GM18517 (cell line): ENCODE measurements around the gene PRPF40A.

Experiments used
- ATAC-seq: cut with Tn5 transposase; IDR thresholded peaks from one replicate; pipeline ENCODE4 v1.9.1; 2021; ENCODE audit warnings: mild to moderate bottlenecking, moderate library complexity; ENCODE audit not compliant: unreplicated experiment

PRPF40A gene

GRCh38 chr2:152655880-152656279 is 61.4 kb downstream of the PRPF40A start:
- ATAC-seq: no peak

GRCh38 chr2:152651834-152652233 is 65.4 kb downstream of the PRPF40A start:
- no peak for ATAC-seq

GRCh38 chr2:152650768-152651371 is 66.4 kb downstream of the PRPF40A start:
- ATAC-seq: no peak

DNA sequence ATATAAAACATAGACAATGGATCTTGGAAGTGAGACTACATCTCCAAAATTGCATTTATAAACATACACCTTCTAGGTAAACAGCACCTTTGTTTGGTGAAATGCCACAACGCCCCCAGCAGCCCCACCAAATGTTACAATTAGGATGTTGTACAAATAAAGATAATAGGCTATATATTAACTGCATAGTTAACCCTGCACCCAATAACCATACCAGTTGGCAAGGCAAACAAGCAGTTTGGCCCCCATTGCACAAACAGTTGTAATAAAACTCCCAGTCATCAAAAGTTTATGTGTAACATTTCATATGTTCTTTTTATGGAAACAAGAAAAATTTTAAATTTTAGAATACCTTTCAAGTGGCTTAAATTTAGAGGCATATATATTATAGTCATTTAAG is 67.3 kb downstream of the PRPF40A start:
- ATAC-seq: no peak

DNA sequence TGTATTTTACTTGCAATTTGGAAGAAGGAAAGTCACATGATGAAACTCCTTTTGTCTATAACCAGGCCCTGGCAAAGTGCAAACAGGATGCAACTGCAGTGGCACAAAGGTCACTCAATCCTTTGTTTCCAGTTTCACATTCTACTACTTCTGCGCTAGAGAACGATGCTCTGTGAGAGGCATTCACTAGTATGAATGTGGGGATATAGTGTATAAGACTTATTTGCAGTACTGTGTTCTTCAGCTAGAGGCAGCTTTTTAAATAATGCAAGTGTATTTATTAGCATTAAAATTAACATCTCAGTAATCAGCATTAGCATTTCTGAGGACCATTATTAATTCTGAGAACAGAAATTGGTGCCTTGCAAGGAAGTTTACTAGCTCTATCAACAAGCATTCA is 68.9 kb downstream of the PRPF40A start:
- no peak for ATAC-seq

DNA sequence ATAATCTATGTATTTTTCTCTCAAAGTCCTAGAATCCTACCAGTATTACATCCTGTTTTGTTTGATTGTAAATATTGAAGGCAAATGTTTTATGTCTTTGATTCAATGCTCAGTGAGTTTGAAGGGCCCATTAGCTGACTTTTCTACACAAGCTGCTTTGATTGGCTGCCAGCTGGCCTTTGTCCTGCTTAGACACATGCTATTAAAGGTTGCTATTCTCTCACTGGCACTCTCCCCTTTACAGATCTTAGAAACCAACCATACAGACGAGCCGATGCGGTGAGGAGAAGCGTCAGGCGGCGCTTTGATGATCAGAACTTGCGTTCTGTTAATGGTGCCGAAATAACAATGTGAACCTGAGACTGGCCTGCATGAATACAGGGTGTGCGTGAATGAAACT is 69.7 kb downstream of the PRPF40A start:
- ATAC-seq: no peak

GRCh38 chr2:152646775-152647174 is 70.5 kb downstream of the PRPF40A start:
- no peak for ATAC-seq

GRCh38 chr2:152646264-152646663 is 71.0 kb downstream of the PRPF40A start:
- ATAC-seq: no peak

- ATAC-seq: no peak
Measured at GRCh38 chr2:152644189-152644873, 72.9 kb downstream of the PRPF40A start.

- no peak for ATAC-seq
Measured at GRCh38 chr2:152638590-152638989, 78.7 kb downstream of the PRPF40A start.

DNA sequence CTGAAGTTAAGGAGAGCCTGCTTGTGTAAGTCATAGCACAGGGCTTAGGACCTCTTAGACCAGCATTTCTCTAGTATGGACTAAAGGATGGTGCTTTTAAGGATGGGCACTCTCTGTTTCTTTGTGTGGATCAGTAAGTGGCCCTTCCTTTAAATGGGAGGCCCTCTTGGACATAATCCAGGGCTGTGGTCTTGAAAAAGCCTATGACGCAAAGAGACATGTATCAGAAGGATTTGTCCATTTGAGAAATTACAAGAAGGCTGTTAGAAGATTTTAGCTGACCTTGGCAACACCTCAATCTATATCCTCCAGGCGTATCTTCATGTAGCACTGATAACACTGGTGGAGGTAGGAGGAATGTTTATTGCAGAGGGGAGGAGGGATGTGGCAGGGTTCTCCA is 79.2 kb downstream of the PRPF40A start:
- ATAC-seq: no peak

GRCh38 chr2:152637251-152637650 is 80.0 kb downstream of the PRPF40A start:
- ATAC-seq: no peak

DNA sequence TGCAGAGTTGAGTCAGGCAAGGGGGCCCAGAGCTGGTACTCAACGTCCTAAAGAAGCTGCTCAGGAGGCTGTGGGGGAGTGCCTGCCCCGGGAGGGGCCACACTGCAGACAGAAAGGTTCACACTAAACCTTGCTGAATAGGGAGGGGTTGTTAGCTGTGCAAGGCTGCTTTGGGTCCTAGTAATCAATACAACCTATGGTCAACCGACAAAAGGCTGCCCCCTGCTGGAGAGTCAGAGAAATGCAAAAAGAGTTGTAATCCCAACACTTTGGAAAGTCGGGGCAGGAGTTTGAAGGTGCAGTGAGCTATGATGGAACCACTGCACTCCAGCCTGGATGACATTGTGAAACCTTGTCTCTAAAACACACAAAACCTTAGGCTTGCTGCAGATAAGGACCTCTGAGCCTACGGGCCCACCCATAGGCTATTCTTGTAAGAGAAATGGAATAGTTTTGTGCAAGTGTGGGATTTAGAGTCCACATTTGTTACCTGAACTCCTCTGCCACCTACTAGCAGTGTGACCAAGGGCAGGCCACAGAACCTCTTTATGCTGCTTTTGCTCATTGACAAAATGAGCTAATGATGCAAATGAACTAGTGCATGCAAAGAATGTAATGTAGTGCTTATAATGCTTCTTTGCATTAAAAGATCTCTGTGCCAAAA is 81.5 kb downstream of the PRPF40A start:
- ATAC-seq: peak; percentile 79

DNA sequence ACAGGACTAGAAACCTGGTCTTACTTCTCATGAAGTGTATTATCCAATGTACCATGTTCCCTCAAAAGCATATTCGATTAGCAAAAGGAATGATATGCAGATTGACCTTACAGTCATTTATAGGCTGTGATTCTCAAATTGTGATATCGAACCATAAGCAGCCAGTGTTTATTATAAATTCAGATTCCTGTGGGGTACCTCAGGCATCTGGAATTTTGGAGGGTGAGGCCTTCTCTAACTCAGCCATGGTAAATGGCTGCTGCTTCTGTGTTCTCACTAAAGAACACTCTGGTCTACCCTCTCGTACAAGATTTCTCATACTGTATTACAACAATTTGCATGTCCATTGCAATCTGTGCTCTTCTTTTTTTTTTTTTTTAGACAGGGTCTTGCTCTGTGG is 84.5 kb downstream of the PRPF40A start:
- no peak for ATAC-seq

DNA sequence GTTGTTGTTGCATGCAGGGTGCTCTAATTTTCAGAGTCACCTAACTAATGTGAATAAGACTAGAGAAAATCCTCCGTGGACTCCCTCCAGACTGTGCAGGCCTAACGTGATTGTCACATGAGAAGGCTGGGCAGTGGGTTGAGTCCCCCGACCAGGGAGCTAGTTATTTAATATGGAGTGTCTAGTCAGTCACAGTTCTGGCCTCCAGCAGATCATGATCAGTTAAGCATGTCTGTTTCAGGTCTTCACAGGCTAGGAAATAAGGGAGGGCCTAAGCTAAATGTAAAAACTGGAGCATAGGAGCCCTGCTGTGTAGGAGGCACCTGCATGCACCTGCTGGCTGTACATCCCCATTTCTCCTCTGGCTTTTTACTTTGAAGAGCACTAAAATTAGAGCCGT is 86.8 kb downstream of the PRPF40A start:
- ATAC-seq: no peak

DNA sequence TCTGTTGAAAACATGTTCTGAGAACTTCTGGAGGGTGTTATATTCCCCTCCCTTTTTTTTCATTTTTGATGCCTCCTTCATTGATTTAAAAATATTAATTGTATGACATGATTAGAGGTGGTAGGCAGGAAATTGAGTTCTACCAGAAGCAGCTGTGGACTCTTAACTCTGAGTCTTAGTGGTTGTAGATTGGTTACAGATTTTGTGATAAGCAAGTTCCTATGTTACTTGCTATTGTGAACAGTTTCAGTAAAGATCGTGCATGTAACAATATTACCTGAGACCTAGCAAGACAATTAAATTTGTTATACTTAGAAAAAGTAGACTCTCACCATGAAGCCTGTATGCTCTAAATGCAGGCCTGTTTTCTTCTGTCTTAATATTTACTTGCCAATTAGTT is 88.1 kb downstream of the PRPF40A start:
- ATAC-seq: no peak

DNA sequence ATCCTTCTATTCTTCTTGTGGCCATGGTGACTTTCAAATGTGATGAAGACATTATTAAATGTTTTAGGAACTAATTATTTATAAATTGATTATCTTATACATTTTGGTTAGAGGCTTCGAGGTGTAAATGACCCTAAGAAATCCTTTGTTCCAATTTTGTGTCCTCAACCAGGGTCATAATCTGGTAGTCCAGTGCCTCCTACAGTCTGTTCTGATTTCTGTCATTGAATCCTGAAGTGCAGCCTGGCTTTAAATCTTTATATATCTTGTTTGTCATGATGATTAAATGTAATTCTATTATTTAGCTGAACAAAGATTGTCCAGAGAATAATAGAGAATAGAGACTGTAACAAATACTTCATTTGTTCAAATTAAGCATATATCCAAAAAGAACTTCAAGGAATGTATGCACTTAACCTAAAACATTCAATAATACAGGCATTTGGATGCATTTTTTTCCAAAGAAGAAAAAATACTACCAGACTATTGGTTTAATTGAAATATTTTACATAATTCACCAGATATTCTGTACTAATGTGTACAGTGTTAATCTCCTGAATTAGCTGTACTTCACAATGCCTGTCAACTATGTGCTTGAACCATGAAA is 89.8 kb downstream of the PRPF40A start:
- no peak for ATAC-seq

- ATAC-seq: no peak
Measured at GRCh38 chr2:152626911-152627339, 90.3 kb downstream of the PRPF40A start.

DNA sequence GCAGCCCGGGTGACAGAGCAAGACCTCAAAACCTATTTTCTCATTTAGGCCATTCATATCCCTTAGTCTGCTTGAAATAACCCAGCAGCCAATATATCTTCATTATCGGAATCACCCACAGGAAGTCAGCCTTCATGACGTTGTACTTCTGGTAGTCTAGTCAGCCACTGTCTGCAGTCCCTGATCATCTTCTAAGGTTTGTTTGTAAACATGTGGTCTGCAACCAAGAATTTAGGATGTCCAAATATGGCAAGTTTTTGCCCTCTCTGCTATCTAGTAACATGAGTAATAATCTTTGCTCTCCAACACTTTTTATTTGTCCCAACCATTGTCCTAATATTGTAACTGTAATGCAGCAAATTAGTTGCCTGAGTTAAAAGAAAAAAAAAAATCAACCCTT is 92.5 kb downstream of the PRPF40A start:
- no peak for ATAC-seq

DNA sequence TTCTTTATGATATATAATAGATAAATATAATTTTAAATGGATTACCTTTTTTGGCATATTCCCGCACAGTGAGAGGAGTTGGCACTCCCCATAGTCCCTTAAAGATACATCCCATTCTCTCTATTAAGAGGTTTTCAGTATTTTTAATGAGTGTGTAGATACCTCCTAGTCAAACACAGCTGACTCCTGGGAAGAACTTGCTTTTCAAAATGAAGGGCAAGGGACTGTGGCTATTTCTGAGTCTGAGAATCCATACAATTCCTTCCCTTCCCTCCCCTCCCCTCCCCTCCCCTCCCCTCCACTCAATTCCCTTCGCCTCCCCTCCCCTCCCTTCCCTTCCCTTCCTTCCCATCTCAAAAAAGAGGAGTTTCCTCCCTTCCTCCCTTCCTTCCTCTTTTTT is 93.5 kb downstream of the PRPF40A start:
- no peak for ATAC-seq

- no peak for ATAC-seq
Measured at GRCh38 chr2:152623076-152623740, 94.1 kb downstream of the PRPF40A start.
